Jurkat, Clone E6-1 (cell line): ENCODE measurements around the gene RTN4.

Source experiments
- DNase-seq: peaks from one replicate; pipeline ENCODE4 v3.0.0-alpha.2; 2011; ENCODE audit warnings: low read depth, low spot score
- H3K4me3 ChIP-seq: 2 replicates; pipeline ENCODE4 v1.5.1; 2011; ENCODE audit warnings: mild to moderate bottlenecking, low read length, control low read depth, moderate library complexity

The RTN4 gene

DNA sequence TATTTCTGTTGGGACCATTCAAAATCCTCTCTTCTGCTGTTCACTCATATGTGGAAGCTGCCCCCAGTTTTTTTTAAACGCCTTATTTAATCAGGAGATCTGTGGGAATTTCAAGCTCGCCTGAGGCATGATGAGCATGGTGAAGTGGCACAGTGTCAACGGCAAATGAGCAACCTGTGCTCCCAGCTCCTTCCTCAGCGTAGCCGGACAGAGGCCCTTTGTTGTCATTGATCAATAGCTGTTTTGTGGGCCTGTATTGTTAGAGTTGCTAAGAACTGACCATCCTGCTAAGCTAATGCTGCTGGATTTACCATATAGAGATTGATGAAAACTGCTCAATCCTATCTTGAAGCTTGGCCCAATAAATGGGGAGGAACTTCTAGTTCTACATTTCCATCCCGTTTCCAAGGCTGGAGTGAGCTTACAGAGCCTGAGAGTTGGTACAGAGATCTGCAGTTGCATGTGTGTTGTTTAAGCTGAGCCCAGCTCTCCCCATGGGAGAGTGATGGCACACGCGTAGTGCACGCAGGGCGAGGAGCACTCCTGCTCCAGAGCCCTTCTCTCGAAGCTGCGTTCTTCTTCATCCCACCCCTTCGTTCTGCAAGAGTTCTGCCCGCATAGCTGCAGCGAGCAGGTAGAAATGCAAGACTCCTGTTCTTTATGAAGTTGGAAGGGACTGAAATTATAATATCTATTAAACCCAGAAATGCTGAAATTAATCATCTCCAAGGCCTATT, 108.8 kb downstream of the RTN4 start:
- H3K4me3 ChIP-seq, result no peak overlapping the region
- no peak for DNase-seq

DNA sequence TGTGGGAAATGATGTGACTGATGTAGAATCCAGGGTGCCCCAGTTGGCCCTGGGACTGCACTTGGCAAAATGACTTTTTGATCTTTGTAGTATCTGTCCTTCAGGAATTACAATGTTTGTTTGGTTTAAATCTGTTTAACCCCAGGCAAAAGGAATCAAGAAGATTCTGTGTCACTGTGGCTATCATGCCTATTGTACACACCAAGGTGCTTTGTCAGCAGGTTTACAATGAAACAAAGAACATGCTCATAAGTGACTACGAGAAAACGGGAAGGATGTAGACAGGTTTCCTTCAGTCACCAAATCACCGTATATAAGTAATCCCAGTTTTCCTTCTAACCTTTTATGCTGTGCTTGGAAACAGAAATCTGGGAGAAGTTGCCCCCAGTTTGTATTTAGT, 109.5 kb downstream of the RTN4 start:
- no peak overlapping the region for H3K4me3 ChIP-seq
- DNase-seq, result no peak

DNA sequence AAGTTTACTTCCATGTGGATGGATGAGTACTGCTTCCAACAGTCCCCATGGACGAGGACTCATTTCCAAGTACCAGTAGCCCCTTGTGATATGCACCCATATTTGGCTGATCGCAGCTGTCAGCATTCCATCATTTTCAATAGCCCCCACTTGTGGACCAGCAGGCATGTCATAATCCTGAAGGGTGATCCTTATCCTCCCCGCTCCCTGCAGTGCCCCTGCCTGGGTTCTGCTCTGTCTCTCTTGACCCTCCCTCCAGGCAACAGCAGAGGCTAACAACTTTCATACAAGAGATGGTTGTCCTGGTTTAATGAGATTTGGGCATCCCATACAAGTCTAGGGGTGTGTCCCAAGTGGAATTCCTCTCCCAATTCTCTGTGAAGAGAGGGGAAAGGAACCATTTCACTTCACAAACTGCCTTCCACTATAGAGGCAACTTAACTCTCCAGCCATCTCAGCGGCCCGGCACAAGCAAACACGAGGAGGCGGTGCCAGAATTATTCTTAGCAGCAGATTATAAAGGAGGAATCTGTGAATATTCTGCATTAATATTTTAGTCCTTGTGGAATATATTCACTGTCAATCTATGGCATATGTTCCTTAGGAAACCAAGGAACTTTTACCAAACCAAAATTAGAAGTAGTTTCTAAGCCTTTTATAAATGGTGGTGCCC, 110.7 kb downstream of the RTN4 start:
- no peak for DNase-seq

DNA sequence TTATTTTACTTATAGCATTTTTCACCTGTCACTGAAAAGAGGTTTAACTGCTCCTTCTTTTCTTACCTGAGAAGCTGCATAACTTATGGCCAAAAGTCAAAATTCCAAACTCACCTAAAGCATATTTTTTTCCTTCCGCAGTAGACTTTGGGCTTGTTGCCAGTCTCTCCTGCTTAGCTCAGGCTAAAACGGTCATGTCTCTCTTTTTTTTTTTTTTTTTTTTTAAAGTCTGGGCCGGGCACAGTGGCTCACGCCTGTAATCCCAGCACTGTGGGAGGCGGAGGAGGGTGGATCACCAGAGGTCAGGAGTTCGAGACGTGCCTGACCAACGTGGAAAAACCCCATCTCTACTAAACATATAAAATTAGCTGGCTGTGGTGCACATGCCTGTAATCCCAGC, 113.5 kb downstream of the RTN4 start:
- no peak for DNase-seq

More for the DNA sequence above, 110.7 kb downstream of the RTN4 start:
- H3K4me3 ChIP-seq, result no peak overlapping the region

DNA sequence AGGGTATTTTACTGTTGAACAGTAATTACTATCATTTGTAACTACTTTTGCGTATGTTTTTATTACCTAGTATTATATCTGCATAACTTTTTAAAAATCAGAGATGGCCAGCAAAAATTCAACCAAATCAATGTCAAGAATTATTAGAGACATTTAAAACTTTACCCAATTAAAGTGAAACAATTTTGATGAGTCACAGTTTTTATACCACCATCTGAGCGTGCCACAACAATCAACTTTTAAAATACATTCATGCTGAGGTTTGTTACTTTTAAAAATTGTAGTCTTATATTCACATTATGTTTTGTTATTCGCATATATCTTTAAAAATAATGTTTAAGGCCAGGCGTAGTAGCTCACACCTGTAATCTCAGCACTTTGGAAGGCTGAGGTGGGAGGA, 114.9 kb downstream of the RTN4 start:
- DNase-seq, result no peak
- no peak overlapping the region for H3K4me3 ChIP-seq

More for the DNA sequence above, 113.5 kb downstream of the RTN4 start:
- H3K4me3 ChIP-seq, result no peak overlapping the region

DNA sequence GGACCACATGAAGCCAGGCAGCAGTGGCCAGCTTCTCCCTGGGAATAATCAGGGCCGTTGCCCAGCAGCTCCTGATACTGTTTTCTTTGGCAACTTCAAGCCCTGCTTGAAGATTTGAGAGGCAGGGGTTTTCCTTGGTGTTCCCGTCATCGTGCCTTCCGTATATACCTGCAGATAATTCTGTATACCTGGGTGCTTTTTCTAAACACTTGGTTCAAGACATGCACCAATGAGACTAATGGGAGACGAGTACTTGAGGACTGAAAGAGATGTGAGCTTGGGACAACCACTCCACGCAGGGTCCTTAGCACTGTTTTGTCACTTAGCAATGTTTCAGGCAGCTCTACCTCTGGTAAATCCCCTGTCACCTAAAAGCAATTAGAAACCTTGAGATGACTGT, 118.8 kb downstream of the RTN4 start:
- no peak for DNase-seq
- H3K4me3 ChIP-seq, result no peak overlapping the region

DNA sequence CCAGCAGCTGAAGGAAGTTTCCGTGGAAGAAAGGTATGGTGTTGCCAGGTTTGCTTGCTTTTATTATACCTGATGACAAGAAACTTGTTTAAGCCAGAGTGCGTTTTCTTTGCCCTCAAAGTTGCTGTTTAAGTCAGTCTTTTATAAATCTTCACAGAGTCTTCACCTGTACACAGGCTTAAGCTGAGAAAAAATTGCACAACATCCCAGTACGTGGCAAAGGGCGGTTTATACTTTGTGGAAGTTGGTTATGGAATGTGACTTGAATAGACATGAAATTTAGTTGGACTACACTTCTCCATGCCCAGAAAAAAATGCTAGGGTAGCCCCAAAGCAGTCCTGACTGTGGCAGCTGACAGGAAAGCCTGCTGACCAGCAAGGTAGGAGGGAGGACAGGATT, 121.5 kb downstream of the RTN4 start:
- no peak overlapping the region for H3K4me3 ChIP-seq
- DNase-seq, result no peak

DNA sequence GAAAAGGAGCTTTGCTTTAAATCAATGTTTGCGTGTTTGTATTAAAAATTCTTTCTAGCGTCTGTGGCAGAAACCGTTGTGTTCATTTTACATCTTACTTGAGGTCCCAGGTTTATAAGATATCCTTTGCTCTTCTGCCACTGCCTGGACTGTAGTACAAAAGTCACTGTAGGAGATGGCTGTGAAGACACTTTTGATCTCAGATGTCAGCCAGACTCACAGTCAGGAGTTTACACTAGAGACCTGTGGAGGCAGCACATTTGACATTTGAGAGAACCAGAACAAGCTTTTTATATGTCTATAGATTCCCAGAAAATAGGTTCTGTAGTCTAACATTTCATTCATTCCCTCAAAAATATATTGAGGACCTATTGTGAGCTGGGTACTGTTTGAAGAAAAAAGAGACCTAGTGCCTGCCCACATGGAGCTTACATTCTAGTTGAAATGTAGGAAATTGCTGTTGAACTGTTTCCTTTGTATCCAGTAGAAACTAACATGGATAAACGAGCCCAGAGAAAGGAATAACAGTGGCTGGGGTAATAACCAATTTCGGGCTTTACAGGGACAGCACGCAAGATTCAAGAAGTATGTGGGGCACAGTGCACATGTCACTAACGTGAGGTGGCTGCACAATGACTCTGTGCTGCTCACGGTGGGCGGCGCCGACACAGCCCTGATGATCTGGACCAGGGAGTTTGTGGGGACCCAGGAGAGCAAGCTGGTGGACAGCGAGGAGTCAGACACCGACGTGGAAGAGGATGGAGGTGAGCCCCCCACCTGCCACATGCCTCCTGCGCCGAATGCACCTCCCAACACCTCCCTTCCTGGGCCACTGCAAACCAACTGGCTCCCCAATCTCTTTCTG, 122.3 kb downstream of the RTN4 start:
- H3K4me3 ChIP-seq, result no peak overlapping the region
- DNase-seq, result no peak

DNA sequence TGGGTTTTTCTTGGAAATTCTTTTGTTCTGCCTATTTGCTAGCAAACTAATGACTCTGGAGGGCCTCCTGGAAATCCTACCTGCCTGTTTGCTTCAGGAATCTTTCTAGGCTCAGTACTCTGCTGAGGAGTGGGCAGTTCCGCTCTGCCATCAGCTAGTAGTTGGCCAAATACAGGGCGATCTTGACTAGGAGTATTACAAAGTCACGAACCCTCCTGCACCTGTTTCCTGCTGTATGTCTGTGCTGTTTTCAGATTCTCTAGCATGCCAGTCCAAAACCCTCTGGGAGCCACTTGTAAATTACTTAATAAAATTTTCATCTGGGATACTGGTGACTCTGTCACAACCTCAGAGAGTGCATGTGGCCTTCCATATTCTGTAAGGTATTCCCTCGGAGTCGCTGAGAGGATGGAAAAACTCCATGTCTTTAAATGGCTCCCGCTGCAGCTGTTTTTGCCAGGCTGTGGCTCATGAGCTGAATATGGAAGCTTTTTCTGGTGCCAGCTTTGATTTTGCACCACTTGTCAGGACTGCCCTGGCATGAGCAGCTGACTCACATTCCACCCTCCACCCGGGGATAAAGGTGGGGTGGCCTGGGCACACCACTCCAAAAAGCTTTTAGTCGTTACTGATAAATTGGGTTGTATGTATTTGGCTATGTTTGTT, 123.0 kb downstream of the RTN4 start:
- no peak overlapping the region for H3K4me3 ChIP-seq
- no peak for DNase-seq

DNA sequence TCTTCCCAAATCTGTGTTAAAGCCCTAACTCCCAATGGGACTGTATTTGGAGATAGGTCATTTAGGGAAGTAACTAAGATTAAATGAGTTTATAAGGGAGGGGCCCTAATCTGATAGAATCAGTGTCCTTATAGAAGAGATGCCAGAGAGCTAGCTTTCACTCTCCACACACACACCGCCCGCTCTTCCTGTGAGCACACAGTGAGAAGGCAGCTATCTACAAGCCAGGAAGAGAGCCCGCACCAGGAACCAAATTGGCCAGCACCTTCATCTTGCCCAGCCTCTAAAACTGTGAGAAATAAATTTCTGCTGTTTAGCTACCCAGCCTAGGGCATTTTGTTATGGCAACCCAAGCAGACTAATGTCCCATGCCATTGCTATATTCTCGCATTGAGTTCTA, 125.2 kb downstream of the RTN4 start:
- DNase-seq, result no peak
- H3K4me3 ChIP-seq, result no peak overlapping the region

DNA sequence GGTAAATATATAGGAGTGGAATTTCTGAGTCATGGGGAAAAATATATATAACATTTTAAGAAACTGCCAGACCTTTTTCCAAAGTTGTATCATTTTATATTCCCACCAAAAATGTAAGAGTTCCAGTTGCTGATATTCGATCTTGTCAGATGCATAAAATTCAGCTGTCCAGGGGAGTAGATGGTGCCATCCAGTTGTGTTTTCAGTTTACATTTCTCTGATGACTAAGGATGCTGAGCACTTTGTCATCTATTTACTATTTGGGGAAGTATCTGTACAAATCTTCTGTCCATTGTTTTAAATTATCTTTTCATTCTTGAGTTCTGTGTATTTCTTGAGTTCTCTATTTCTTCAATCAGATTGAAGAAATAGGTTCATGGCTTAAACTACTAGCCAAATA, 126.1 kb downstream of the RTN4 start:
- H3K4me3 ChIP-seq, result no peak overlapping the region
- no peak for DNase-seq
